Fibroblast of pulmonary artery (primary cell): Measurements from ENCODE around the gene C22orf31.

Experiments used
- DNase-seq: peaks from one replicate; pipeline ENCODE4 v3.0.0-alpha.2; 2010; ENCODE audit warnings: low read depth
- H3K4me3 ChIP-seq: replicated peaks from 2 replicates; pipeline ENCODE4 v1.5.1; 2011; ENCODE audit warnings: low read depth, mild to moderate bottlenecking, control low read depth, low read length, moderate library complexity
- CTCF ChIP-seq: IDR thresholded peaks from 2 replicates; pipeline ENCODE4 v1.5.1; 2011; ENCODE audit warnings: mild to moderate bottlenecking, control low read depth, low read length, inconsistent platforms; ENCODE audit errors: missing control alignments

Gene C22orf31

GRCh38 chr22:29082826-29083545 lies 21.4 kb upstream of the C22orf31 start:
- no peak for TF ChIP-seq CTCF
- H3K4me3 ChIP-seq = no peak overlapping the region
- no peak for DNase-seq

DNA sequence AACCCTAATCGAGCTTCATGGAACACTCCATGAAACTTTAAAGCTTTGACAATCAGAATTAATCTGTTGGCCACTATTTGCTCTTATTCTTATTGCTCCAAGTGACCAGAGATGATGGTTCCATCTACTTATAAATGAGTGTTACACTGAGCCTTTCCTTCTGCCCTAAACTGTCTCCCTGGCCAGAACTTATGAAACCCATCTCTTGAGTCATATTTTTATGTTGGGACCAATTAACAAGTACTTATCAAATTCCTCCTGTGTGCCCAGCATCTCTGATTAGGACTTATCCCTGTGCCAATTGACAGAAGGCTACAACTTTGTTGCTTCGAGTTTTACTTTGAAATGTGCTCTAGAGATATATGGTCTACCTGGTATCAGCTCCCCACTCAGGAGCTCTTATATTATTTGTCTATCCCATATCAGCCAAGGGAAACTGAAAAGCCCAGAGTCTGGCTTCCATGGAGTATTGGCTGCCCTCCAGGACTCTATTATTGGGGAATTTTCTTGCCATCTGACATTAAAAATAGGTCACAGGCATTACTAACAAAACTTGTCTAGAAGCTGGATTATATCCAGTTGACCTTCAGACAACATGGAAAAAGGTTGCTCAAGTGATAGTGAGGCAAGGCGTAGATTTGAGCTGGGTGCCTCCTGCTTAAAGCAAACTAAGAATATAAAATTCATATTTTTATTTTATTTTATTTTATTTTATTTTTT lies 20.0 kb upstream of the C22orf31 start:
- TF ChIP-seq CTCF = no peak
- peak; percentile 37 for DNase-seq
- H3K4me3 ChIP-seq = no peak overlapping the region

- TF ChIP-seq CTCF = no peak
Observed at GRCh38 chr22:29080106-29080975, 18.7 kb upstream of the C22orf31 start.

DNA sequence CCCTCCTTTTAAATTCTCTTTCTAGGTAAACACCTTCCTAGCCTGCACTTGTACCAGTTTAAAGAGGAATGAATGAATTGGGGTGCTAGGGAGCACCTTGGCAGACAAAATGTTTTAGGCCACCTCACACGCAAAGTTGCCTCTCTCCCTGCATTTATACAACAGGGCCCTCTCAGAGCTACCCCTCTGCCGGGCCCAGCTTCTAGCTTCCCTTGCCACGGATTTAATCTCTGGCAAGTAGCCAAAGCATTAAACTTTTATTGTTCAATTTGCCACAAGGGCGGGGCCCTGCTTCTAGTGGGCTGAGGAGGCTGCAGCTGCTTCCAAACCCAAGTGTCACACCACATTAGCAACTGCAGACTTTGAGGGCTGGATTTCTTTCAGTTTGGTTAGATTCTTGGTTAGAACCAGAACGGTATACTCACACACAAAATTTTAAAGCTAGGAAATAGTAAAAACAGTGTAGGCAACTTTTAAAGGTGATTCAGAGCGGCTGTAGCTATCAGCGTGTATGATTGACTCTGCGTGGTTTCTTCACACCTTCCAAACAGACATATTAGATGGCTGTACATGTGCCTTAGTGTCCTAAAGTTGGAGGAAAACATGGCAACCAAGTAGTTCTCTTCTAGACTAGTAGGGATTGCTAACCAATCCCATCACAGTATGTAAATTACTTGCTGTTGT lies 17.7 kb upstream of the C22orf31 start:
- no peak overlapping the region for H3K4me3 ChIP-seq
- DNase-seq = no peak
- TF ChIP-seq CTCF = no peak

More at GRCh38 chr22:29080106-29080975, 18.7 kb upstream of the C22orf31 start:
- DNase-seq = no peak
- H3K4me3 ChIP-seq = no peak overlapping the region

GRCh38 chr22:29078869-29079207 lies 17.2 kb upstream of the C22orf31 start:
- TF ChIP-seq CTCF = no peak
- DNase-seq = no peak
- no peak overlapping the region for H3K4me3 ChIP-seq

- TF ChIP-seq CTCF = no peak
Observed at GRCh38 chr22:29078036-29078868, 16.6 kb upstream of the C22orf31 start.

More at GRCh38 chr22:29078036-29078868, 16.6 kb upstream of the C22orf31 start:
- H3K4me3 ChIP-seq = no peak overlapping the region
- no peak for DNase-seq
